Measurements from ENCODE around the gene ABI1. TPM values are rescaled to one million over a fixed set of nuclear protein-coding genes. Genes with fewer than 3 reads are reported as not detected.

Gene ABI1
- total and polyA plus RNA-seq, 9 of the 15 experiments (the other 6 are each of a cell fraction or from before 2014, with no cell fraction given), result 22.1 to 52.3 (median 39.0) TPM

- no peak for TF ChIP-seq MGA (IDR thresholded peaks at IDR 0.05)
- no peak for TF ChIP-seq TEAD1 (CRISPR knock-in tag; IDR thresholded peaks at IDR 0.05)
- peak; percentile 39 to 57; a peak in 3 of 4 replicates for TF ChIP-seq SIX5 (IDR thresholded peaks at IDR 0.05; ENCODE audit: borderline replicate concordance in 1 of 2, insufficient read depth in 1 of 2, low read depth in 1 of 2, low read length in 2 of 2)
- TF ChIP-seq MCM5 (IDR thresholded peaks at IDR 0.05; ENCODE audit: low read depth), result no peak
- TF ChIP-seq IFI16 (CRISPR knock-in tag; IDR thresholded peaks at IDR 0.05), result no peak
- TF ChIP-seq ZNF282 (CRISPR knock-in tag; IDR thresholded peaks at IDR 0.05), result no peak
- peak; percentile 25 for TF ChIP-seq CXXC5 (CRISPR knock-in tag; IDR thresholded peaks at IDR 0.05)
Measured at GRCh38 chr10:26860443-26861204, at the start of gene ABI1 (continued).
